OCI-M1 (cell line): ENCODE measurements around the gene GPSM1.
"Not testable (repeated sequence)": the region's sequence is repeated elsewhere in the genome, so short reads cannot be mapped to it uniquely, and the experiment has no call there.

Experiments used
- DNase-seq: peaks from one replicate; lab custom pipeline; 2025; lab: John Stamatoyannopoulos, UW

The GPSM1 gene

DNA sequence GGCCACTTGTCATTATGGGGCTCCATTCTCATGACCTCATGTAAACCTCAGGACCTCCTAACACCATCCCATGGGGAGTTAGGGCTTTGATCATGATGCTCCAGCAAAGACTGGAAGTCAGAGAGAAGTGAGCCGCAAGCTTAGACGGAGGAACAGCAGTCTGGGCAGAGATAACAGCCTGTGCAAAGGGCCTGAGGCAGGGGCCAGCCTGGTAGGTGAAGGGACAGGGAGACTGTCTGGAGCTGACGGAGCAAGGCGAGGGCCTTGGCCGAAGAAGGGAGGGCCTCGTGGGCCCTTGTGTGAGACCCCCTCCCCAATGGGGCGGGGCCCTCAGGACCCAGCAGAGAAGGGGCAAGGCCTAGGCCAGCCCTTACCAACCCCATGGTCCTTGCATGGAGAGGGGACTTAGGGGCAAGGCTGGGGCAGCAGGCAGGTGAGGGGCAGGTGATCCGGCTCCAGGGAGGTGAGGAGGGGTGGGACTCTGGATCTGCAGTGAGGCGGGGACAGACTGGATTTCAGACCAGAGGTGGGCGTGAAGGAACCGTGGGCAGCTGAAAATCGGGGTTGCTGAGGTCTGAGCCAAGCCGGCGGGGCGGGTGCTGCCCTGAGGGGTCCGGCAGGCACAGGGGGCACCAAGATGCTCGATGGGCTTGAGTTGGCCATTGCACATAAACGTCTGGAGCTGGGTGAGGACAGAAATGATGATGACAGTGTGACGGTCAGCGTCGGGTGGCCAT, 17.4 kb downstream of the GPSM1 start:
- DNase-seq = no peak

GRCh38 chr9:136345281-136346156, 18.2 kb downstream of the GPSM1 start:
- peak; percentile 46 for DNase-seq

DNA sequence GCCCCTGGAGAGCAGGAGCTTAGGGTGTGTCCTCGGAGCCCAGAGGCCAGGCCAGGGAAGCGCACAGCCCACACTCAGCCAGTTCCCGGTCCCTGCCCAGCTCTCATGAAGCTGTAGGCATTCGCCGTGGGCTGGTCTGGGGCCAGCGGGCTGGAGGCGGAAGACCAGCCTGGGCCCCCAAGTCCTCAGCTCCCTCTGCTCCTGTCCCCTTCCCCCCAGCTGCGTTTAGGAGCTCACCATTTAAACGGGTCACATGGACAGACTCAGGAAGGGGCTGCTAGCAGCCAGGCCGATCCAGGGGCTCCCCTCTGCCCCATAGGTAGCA, 18.8 kb downstream of the GPSM1 start:
- no peak for DNase-seq

GRCh38 chr9:136346927-136347465, 19.7 kb downstream of the GPSM1 start:
- DNase-seq = no peak

DNA sequence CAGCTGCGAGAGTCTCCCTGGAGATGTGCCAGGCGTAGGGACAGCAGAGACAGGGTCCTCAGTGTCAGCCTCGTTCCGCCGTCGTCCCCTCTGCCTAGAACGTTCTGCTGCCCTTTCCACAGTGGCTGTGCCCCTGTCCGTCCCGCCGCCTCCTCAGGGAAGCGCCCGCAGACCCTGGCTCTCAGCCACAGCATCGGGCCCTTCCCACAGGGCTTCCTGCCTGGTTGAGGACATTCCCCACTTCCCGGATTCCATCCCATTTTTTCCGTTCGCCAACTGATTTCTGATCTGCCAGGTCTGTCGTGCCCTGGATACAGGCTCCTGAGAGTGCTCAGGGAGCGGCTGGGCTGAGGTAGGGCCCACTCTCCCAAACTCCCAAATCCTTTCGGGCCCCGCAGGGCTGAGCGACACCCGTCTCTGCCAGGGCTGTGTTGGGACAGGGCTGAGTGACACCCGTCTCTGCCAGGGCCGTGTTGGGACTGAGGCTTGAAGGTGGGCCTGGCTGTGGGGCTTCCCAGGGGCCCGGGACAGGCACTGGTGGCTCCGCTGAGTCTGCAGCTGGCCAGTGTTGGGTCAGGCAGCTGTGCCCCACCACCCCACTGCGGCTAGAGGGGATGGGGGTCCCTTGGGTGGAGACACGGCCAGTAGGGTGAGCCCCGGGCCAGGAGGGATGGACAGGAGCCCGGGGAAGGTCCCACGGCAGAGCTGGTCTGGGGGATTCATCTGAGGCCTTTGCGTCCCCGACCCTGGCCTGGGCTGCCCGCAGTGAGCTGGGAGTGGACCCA, 20.3 kb downstream of the GPSM1 start:
- DNase-seq = no peak

GRCh38 chr9:136348691-136349090, 21.4 kb downstream of the GPSM1 start:
- no peak for DNase-seq

GRCh38 chr9:136349546-136349945, 22.2 kb downstream of the GPSM1 start:
- DNase-seq = no peak

GRCh38 chr9:136351252-136351800, 24.0 kb downstream of the GPSM1 start:
- no peak for DNase-seq

- DNase-seq = not testable (repeated sequence)
Observed at GRCh38 chr9:136351868-136352267, 24.5 kb downstream of the GPSM1 start.

DNA sequence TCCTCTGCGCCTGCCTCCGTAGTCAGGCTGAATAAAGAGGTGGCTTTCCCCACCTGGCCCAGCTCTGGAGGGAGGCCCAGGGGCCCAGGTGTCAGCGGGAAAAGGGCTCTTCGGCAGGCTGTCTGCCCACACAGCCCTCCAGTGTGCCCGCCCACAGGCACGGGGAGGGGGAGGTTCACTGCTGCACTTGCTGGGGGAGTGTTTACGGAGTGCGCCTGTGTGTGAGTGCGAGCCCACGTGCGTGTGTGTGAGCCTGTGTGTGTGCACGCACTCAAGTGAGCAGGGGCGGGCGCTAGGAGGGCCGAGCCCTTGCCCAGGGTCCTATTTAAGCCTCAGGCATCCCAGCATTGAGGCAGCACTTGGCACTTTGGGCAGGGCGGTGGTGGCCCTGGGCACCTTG, 25.3 kb downstream of the GPSM1 start:
- DNase-seq = no peak

DNA sequence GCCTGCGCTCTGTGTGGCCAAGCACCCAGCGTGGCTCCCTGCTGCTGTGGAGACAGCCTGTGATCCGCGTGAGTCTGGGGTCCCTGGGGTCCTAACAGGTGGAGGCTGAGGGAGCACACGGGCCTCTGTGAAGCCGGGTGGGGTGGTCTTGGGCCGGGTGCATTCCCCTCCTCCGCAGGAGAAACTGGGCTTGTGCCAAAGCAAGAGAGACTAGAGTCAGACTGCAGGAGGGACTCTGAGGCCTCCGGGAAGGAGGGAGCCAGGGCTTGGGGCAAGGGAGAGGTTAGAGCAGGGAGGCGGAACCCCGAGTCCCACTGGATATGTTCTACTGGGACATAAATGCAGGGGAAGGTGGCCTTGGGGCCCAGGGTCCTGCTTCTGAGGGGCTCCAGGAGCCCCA, 25.7 kb downstream of the GPSM1 start:
- no peak for DNase-seq

DNA sequence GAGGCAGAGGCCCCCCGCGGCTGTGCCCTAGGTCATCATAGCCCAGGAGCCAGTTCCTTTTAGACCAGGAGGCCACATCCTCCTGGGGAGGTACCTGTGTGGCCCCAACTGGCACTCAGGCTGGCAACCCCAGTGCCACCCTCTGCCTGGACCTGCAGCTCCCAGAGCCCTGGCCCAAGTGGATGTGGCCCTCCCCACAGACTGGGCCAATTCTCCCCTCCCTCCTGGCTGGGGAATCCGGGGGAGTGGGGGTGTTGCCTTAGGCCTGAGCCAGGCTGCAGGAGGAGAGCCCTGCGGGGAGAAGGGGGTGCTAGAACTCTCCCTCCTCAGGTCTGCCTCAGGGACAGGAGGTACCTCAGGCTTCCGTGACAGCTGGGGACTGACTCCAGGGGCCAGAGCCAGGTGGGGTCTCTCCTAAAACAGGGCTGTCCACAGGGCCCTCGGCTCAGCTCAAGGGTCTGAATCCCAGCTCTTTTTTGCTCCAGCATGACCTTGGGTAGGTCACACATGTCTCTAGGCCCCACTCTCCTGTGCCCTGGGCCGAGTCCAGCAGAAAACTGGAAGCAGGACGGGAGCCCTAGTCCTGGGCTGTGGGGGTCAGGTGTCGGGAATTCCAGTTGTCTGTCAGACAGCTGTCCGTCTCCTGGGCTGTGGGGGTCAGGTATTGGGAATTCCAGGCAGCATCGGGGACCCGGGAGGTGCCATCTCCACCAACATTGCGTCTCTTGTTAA, 26.6 kb downstream of the GPSM1 start:
- no peak for DNase-seq

- no peak for DNase-seq
Observed at GRCh38 chr9:136354592-136355085, 27.3 kb downstream of the GPSM1 start.

- DNase-seq = no peak
Observed at GRCh38 chr9:136355616-136356557, 28.5 kb downstream of the GPSM1 start.

DNA sequence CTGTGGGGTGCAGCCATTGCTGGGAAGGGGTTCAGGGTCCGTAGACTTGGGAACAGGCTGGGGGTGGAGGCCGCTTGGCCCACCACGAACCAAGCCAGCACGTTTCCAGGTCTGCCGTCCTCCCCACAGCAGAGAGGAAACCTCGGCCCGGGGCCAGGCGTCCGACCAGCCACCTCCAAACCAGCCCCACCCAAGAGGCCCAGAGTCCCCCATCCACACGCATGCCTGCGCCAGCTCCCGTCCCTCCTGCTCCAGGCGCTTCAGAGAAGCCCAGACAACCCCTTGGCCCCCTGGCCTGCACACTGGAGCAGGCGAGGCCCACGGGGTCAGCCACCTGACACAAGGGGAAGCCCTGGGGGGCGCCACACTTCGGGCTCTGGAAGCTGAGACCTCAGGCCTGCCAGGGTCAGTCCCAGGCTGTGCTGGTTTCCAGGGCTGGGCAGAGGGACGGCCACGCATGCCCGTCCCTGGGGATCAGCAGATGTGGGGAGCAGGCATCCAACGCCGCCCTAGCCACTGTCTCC, 29.9 kb downstream of the GPSM1 start:
- DNase-seq = no peak

- DNase-seq = no peak
Observed at GRCh38 chr9:136358016-136358415, 30.7 kb downstream of the GPSM1 start.

DNA sequence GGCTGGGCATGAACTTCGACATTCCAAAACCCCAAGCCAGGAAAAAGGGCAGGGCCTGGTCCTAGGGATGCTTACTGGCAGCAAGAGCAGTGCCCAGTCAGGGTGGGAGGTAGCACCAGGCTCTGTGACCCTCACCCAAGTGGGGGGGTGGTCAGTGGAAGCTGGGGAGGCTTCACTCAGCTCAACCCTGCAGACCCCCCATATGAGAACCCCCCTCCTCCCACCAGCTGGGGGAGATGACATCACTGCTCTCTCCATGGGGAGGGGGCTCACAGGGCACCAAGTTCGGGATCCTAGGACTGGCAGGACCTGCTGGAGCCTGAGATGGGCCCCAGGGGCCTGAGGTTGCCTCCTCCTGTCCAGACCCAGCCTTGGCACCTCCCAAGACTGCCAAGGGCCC, 31.5 kb downstream of the GPSM1 start:
- DNase-seq = no peak

GRCh38 chr9:136359774-136360718, 32.7 kb downstream of the GPSM1 start:
- no peak for DNase-seq
